Stimulated activated CD8-positive, alpha-beta memory T cell treated with anti-CD3 and anti-CD28 coated beads, Interleukin-7, amount 100 ng/mL, for 48 hours (primary cell): ENCODE results near the gene EXOG.

Experiments
- DNase-seq, 2 donors: peaks; one replicate each; pipeline ENCODE4 v3.0.0-alpha.2; 2020; ENCODE audit warnings: low read depth in 1 of 2; ENCODE audit errors: extremely low read depth in 1 of 2

The EXOG gene, protein sequence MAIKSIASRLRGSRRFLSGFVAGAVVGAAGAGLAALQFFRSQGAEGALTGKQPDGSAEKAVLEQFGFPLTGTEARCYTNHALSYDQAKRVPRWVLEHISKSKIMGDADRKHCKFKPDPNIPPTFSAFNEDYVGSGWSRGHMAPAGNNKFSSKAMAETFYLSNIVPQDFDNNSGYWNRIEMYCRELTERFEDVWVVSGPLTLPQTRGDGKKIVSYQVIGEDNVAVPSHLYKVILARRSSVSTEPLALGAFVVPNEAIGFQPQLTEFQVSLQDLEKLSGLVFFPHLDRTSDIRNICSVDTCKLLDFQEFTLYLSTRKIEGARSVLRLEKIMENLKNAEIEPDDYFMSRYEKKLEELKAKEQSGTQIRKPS

DNA sequence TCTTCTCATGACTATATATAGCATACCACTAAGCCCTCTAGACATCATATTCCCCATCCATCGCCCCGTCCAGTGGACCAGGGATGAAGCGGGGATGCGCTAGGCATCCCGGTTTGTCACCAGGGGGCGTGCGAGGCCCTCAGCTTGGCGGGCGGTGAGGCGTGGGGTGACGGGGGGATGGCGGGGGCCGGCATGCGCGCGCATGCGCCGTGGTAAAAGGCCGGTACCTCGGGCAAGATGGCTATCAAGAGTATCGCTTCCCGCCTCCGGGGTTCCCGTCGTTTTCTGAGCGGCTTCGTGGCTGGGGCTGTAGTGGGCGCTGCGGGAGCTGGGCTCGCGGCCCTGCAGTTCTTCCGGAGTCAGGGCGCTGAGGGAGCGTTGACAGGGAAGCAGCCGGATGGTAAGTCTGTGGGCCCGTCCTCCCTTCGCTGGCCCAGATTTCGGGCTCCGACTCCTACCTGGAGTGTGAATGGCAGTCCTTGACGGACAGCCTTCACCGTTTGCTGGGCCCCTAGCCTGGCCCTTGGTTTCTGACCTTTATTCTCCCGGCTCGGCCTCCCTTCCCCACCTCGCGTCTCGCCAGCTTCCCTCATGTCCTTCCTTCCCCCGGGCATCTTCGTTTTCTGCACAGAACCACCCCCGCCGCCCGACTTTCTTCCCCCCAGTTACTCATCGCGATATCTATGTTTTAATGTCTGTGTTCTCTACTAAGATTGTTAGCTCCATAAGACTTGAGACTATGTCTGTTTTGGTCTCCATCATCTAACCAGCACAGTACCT, at the start of gene EXOG:
EXOG (plus strand) TSS at position 210 of the 780 bp plus-strand sequence; CDS start at position 238, 28 bp downstream.
- peak; percentile 87 to 92 for DNase-seq

DNA sequence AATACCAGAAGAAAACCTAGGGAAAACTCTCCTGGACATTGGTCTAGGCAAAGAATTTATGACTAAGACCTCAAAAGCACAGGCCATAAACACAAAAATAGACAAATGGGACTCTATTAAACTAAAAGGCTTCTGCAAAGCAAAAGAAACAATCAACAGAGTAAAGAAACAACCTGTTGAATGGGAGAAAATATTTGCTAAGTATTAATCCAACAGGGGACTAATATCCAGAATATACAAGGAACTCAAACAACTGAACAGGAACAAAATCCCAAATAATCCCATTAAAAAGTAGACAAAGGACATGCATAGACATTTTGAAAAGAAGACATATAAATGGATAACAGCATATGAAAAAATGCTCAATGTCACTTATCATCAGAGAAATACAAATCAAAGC, 49.3 kb upstream of the EXOG start:
- no peak for DNase-seq

DNA sequence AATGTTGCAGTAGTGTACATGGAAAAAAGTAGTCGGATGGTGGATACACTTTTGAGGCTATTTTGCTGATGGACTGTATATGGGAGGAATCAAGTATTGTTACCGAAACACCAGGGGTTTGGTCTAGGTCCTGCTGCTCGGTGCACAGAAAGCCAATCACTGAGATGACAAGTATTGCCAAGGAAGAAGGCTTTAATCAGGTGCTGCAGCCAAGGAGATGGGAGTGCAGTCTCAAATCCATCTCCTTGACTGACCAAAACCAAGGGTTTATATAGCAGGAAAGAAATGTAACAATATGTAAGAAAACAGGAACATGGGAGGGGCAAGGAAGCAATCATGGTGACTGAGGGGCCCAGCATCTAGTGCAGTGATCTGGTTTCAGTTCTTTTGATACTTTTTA, 45.3 kb upstream of the EXOG start:
- no peak for DNase-seq

DNA sequence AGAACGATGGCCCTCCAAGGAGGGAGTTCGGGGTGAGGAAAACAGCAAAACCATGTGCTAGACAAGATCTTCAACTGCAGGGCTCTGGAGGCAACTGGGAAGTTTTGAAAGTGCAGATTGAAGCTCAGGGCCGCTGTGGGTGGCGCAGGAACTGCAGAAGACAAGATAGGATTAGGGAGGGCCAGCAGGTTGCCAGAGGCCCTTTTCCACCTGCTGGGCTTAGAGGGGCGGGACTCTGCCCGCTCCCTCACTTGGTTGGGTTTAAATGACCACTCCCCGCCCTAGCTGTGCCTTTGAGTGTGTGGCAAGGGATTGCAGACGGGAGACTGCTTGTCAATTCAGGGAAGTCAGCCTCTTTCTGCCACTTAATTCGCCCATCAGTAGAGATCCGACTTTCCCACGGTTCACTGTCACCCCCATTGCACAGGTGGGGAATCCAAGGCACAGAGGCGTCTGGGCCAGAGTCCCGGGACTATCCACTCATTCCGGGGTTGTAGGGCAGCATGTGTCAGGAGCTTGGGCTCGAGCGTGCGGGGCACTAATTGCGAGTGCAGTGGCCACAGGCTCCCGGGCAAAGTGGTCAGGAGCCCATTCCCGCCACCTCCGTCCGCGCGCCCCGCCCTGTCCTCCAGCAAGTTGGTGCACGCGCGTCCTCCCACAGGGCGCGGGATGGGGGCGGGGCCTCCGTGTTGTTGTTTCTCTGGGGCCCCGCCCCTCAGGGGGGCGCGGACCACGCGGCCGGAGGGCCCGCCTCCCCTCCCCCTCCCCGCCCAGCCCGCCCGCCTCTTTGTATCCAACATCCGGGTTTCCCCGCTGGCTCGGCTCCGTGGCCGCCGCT, 42.8 kb upstream of the EXOG start, which contains the start of gene ACVR2B:
ACVR2B (plus strand) TSS at position 816 of the 838 bp plus-strand sequence. CDS start 433 bp downstream, outside the sequence.
- DNase-seq = peak; percentile 41 to 46

- DNase-seq = no peak
Measured at GRCh38 chr3:38453913-38454177, 42.3 kb upstream of the EXOG start.

DNA sequence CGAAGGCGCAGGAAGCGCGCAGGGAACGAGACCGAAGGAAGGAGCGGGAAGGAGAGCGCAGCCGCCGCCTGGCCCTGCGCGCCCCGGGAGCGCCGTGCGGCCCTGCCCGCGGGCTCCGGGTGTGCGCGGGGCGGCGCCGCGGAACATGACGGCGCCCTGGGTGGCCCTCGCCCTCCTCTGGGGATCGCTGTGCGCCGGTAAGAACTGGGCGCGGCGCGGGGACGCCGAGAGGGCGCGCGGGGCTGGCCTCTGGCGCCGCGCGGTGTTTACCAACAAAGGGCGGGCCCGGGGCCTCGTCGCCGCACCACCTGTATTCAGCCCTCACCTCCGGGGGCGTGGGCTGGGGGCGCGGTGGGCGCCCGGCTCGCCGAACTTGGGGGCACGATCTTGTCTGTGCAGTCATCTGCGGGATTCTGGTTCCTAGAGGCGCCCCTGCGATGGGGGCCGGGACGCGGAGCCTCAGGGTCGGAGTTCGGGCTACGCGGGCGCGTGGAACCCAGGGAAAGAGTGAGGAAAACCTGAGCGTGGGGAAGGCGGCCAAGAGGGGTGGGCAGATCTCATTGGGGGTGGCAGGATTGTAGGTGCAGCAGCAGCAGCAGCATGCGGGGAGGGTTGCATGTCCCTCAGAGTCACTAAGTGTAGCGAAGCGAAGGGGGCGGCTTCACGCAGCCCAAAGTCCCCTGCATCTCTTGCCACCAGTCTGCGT, 41.8 kb upstream of the EXOG start:
- DNase-seq = no peak

DNA sequence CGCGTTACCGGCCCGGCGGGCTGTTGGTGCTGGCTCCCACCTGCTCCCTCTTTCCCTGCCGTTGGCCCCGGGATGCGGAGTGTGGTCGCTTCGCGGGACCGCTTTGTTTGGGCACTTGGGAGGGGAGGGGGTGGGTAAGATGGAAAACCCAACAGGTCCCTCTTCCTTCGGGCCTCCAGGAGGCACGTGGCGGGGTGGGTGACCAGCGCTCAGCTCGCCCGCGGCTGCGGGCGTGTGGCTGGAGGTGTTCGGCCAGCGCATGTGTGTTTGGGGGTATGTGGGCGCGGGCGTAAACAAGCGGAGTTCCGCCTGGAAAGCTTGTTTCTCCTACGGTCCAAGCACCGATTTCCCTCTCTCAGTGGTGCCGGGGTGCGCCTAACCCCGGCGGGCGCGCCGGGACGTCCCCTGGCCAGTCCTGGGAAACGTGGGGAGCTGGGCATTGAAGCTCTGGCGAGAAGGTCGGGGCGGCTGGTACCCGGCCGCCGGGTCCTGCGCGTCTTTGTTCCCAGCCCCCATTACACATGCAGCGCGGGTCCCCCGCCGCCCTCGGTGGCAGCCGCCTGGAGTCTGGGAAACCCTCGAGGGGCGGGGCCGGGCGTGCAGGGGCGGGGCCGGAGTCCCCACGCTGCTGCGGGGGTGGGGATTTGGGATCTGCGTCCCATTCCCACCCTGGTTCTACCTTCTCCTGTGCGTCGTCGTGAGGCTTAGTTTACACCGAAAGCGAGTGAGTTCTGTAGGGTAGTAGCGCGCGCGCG, 41.1 kb upstream of the EXOG start:
- DNase-seq = no peak

DNA sequence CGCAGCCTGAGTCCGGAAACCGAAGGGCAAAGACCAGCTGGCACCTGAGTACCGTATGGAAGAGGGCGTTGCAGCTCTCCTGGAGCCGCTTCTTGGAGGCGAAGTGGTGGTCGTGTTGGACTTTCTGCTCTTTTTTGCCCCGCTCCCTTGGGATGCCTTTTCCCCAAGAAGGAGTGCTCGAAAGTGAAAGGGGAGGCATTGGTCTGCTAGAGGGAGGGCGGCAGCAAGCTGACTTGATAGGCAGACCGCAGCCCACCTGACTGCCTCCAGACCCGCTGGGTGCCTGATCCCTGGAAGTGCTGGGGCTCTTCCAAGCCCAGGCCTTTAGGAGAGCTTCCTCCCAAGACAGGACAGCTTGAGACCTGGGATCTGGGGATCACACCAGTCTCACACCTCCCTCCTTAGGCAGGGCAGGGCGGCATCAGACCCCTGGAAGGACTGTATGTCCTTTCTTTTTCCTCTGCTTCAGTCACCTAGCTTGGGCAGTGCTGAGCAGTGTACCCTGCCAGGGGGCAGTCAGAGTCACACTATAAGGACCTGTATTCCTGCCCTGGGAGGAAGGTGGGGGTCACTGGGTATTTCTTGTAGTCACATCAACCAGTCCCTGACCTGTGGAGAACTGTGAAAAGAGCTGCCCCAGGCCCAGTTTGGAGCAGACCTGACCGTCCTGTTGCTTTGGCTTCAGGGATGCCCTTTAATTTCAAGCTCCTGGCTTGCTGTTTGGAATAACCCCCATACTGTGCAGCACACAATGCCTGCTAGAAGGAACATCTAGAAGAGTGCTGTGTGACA, 40.3 kb upstream of the EXOG start:
- DNase-seq = no peak

GRCh38 chr3:38457111-38458003, 38.8 kb upstream of the EXOG start:
- no peak for DNase-seq

DNA sequence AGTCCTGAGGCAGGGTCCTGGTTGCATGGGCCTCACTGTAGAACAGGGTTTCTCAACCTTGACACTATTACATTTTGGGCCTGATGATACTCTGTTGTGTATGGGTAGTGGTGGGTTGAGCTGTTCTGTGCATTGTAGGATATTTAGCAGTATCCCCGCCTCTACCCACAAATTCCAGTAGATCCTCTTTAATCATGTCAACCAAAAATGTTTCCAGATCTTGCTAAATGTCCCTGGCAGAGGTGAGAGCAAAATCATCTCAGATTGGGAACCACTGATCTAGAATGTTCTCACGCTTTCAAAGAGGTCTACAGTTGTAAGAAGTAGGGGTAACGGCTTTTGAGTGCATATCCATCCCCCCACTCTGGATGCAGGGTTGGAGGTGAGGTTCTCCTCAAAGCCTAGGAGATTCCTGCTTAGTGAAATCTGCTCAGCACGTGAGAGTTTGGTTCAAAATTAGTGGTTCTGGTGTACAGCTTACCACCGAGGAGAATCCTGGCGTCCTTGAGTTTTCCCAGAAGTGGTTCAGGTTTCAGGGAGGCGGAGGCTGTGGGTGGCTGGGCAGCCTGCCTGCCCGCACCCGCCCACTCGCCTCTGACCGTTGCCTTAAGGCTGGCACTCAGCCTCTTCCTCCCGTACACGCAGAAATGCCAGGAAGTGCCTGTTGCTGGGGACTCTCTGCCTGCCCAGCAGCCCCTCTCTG, 37.2 kb upstream of the EXOG start:
- DNase-seq = no peak

- no peak for DNase-seq
Measured at GRCh38 chr3:38459499-38460048, 36.6 kb upstream of the EXOG start.

DNA sequence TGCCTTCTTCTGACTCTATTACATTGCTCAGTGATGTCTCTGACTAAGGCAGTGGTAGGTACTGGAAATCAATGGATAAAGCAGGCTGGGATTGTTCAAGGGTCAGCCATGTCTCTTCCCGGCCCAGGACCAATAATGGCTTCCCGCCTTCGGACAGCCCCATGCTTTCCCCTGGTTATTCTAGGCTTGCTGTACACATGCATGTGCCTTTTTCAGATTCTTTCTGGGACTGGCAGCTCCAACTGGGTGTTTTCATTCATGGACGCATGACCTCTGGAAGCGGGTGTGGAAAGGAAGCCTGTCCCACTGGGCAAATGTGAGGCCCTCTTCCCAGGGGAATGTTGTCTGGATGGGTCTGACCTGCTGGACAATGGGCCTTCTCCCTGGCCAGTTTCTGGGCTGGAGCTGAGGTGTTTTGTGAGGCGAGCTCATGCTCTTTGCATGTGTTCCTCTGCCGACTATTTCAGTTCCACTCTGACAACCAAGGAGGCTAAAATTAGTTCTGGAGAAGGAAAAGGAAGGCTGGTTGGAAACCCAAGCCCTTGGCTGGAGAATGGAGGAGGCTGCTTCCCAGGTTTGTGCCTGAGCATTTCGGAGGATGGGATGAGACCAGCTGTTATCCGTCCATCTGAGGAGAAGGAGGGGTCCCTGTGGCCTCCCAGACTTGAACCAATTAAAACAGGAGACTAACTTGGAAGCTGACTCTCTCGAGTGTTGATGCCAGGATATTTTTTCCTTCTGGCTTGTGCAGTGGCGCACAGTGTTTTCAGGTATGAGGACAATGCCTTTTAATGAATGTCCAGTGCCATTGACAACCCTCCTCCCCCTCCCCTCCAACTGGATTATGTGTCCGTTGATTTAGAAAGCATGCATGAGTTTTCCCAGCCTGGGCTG, 35.5 kb upstream of the EXOG start:
- no peak for DNase-seq

GRCh38 chr3:38465588-38466154, 30.5 kb upstream of the EXOG start:
- no peak for DNase-seq

DNA sequence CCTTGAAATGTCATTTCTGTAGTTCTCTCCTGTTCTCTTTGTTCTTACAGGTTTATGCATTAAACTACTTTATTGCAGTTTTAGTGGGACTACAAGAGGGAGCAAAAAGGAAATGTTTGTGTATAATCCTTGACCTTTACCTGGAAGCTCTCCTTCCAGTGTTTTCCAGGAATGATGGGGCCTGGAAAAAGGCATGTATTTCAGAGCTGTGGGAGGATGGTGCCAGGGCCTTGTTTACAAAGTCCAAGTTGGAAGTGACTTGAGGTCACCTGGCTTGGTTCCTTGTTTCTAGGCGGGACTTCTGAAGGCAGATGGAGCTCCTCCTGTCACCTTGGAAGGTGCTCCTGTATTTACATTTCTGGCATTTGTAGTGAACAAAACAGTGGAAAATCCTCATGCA, 27.4 kb upstream of the EXOG start:
- DNase-seq = no peak

DNA sequence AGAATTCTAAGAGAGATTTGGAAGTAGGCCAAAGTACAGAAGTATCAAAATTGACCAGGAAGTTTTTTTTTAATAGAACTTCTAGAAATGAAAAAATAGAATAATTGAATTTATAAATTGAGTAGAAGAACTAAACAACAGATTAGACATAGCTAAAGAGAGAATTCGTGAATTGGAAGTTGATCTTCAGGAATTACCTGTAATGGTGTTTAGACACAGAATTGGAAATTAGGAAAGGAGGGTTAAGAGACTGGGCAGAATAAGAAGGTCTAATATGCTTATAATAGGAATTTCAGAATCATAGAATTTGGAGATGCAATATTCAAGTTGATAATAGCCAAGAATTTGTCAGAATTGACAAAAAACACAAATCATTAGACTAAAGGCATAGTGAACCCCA, 26.3 kb upstream of the EXOG start:
- DNase-seq = no peak

- DNase-seq = no peak
Measured at GRCh38 chr3:38471260-38471857, 24.8 kb upstream of the EXOG start.
